LHCN-M2 (cell line): ENCODE results near the gene BRK1. TPM values are rescaled to one million over a fixed set of nuclear protein-coding genes. Genes with fewer than 3 reads are reported as not detected.
A peak's percentile ranks its signal among the peaks of the same experiment; 100 is the strongest.
"Not testable (repeated sequence)": the region's sequence is repeated elsewhere in the genome, so short reads cannot be mapped to it uniquely, and the experiment has no call there.

Experiments used
- DNase-seq: peaks from one replicate; pipeline ENCODE4 v3.0.0-alpha.2; 2012; ENCODE audit warnings: low read depth
- polyA plus RNA-seq: library from polyadenylated mRNA; unstranded; fragments of >200 nt; gene quantifications from one replicate; pipeline ENCODE4 v1.2.1, GENCODE V29; 2012; ENCODE audit warnings: missing spikeins
- total RNA-seq: library from RNA; depleted of rRNA; stranded (reverse); fragments of >200 nt; gene quantifications from 2 replicates; pipeline ENCODE4 v1.2.3, GENCODE V29; 2014; rRNA removed

BRK1 gene
- 97.1 and 113 TPM in 2 replicates for total RNA-seq
- polyA plus RNA-seq: 310 TPM

GRCh38 chr3:10115326-10116137 is at the start of gene BRK1:
TSS of gene BRK1 (plus strand) at chr3:10115675. CDS start at chr3:10115702, 27 bp downstream.
- DNase-seq: peak; percentile 95

- not testable (repeated sequence) for DNase-seq
Measured at GRCh38 chr3:10070077-10070476, 45.4 kb upstream of the BRK1 start.

GRCh38 chr3:10074666-10075065 is 40.8 kb upstream of the BRK1 start:
- DNase-seq: no peak

DNA sequence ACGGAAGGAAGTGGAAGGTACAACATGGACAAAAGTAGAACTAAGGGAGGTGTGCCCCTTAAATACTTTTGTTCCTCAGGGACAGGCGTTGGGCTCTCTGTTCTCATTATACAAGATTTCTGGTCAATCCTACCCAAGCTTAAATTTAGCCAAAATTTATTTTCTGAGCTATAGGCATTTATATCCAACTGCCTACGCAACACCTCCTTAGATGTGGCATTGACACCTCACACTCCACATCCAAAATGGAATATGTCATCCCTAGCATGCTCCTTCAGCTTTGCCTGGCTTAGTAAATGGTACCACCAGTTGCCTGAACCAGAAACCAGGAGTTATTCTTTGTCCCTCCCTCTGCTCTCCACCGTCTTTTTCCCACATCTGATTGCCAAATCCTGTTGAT is 33.6 kb upstream of the BRK1 start:
- no peak for DNase-seq

DNA sequence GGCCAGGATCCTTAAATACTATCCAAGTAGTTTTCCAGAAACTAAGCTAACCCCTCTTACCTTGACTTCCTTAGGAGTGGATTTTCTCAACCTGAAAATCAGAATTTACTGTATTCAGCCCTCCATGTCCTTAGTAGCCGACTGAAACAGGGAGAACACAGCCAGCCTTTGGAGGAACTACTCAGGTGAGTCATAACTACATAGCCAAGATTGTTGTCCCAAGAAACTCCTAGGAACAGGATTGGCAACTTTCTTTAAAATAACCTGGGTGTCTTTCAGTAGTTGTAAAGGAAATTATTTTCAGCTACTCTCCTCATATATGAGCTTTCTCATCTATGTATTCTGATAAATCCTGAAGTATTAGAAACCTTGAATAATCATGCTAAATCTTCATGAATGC is 29.7 kb upstream of the BRK1 start:
- no peak for DNase-seq

- DNase-seq: no peak
Measured at GRCh38 chr3:10088256-10088655, 27.2 kb upstream of the BRK1 start.

- DNase-seq: no peak
Measured at GRCh38 chr3:10090179-10090578, 25.3 kb upstream of the BRK1 start.

DNA sequence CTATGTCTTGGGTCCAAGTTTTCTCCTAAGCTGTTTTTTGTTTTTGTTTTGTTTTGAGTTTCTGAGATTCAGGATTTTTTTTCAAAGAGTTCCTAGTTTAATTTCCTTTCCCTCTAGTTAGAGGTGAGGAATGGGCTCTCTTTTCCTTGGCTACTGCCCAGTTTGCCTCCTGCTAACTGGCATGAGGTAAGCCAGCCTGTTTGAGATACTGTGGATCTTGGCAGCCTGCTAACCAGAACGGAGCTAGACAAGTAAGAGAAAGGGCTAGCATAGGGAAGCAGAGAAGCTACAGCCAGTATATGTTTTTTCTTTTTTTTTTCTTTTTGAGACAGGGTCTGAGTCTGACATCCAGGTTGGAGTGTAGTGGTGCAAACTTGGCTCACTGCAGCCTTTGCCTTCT is 24.7 kb upstream of the BRK1 start:
- not testable (repeated sequence) for DNase-seq

DNA sequence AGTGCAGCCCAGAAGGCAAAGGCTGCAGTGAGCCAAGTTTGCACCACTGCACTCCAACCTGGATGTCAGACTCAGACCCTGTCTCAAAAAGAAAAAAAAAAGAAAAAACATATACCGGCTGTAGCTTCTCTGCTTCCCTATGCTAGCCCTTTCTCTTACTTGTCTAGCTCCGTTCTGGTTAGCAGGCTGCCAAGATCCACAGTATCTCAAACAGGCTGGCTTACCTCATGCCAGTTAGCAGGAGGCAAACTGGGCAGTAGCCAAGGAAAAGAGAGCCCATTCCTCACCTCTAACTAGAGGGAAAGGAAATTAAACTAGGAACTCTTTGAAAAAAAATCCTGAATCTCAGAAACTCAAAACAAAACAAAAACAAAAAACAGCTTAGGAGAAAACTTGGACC is 24.1 kb upstream of the BRK1 start:
- DNase-seq: not testable (repeated sequence)

GRCh38 chr3:10093678-10094077 is 21.8 kb upstream of the BRK1 start:
- DNase-seq: no peak

DNA sequence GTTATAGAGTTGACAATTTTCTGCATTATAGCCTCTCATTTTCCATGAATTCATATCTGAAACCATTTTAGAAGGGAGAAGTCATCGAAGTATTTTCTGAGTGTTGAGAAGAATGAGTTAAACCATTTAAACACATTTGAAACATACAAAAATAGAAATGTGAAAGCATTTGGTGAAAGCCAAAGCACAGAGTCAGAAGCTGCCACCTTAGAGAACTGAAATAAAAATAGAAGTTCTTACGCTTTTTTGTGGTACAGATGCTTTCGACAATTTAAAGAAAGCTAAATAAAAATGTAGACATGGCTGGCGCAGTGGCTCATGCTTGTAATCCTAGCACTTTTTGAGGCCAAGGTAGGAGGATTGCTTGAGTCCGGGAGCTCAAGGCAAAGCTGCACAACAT is 16.4 kb upstream of the BRK1 start:
- no peak for DNase-seq

- DNase-seq: no peak
Measured at GRCh38 chr3:10106919-10107318, 8.6 kb upstream of the BRK1 start.

DNA sequence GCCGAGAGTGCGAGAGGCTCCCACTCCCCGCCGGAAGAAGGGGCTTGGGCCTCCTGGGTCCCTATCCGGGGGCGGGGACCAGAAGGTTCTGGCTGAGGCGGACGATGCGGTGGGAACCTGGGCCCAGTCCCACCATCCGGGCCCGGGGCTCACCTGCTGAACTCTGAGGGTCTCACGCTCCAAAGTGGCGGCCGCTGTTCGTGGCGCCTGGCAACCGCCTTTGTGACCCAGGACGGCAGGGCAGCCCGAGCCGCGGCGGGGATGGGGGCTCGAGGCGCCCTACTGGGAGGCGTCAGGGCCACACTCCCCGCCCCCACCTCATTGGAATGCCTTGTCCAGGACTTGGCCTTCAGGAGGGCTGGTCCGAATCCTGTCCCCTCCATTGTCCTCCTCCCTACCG is 7.4 kb upstream of the BRK1 start, which contains the start of gene FANCD2OS:
FANCD2OS (minus strand) TSS at position 165 of the 400 bp plus-strand sequence. CDS start 3,481 bp downstream, outside the sequence.
- no peak for DNase-seq

DNA sequence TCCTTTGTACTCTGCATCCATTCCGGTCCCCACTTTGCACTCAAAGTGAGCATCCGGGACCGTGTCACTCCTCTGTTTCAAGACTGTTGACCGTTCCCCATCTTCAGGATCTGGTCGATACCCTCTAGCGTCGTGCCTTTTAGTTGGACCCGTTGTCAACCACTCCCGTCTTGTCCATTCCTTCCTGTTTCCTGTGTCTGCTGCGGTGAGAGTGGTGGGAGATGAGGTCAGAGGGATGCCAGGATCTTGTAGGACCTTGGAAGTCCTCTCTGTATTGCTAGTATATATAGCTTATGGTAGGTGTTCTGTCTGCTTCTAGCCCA is 624 bp downstream of the BRK1 start:
- DNase-seq: peak; percentile 48

GRCh38 chr3:10116928-10117327 is 1.5 kb downstream of the BRK1 start:
- DNase-seq: no peak

DNA sequence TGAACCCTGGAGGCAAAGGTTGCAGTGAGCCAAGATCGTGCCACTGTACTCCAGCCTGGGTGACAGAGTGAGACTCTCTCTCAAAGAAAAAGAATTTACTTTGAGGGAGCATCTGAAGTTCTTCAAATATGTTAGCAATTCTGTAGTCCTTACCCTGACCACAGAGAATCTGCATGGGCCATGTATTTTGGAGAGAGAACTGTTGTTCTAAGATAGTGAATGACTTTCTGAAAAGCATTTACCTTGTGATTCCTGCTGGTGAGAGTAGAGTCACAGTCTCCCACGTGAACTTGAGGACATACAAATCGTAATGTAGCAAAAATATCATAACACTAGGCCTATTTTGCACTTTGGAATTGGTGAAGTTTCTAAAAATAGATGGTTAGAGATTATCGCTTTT is 3.9 kb downstream of the BRK1 start:
- DNase-seq: no peak

GRCh38 chr3:10121064-10121463 is 5.6 kb downstream of the BRK1 start:
- no peak for DNase-seq

- DNase-seq: no peak
Measured at GRCh38 chr3:10122724-10123123, 7.2 kb downstream of the BRK1 start.

DNA sequence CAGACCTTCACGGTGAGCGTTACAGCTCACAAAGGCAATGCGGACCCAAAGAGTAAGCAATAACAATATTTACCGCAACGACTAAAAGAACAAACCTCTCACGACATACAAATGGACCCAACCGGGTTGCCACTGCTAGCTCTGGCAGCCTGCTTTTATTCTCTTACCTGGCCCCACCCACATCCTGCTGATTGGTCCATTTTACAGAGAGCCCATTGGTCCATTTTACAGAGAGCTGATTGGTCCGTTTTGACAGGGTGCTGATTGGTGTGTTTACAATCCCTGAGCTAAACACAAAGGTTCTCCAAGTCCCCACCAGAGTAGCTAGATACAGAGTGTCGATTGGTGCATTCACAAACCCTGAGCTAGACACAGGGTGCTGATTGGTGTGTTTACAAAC is 20.4 kb downstream of the BRK1 start:
- not testable (repeated sequence) for DNase-seq

- no peak for DNase-seq
Measured at GRCh38 chr3:10136426-10137005, 21.0 kb downstream of the BRK1 start.

DNA sequence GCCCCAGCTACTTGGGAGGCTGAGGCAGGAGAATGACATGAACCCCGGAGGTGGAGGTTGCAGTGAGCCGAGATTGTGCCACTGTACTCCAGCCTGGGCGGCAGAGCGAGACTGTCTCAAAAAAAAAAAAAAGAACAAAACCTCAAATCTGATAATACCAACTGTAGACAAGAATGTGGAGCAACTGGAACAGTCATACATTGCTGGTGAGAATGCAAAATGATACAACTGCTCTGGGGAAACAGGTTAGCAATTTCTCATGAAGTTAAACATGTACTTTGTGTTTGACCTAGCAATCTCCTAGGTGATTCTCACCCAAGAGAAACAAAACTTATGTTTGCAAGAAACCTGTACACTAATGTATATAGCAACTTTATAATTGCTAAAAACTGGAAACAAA is 21.7 kb downstream of the BRK1 start:
- DNase-seq: no peak

- no peak for DNase-seq
Measured at GRCh38 chr3:10140996-10141546, 25.6 kb downstream of the BRK1 start.
